HCT116 (cell line): ENCODE measurements around the gene FHIT. TPM values are rescaled to one million over a fixed set of nuclear protein-coding genes. Genes with fewer than 3 reads are reported as not detected.

Experiments used
- ATAC-seq: fragments of 200-7000 bp; cut with Tn5 transposase; 2 replicates; pipeline ENCODE4 v1.9.1; 2020; ENCODE audit warnings: mild to moderate bottlenecking, moderate library complexity
- BruUV-seq: library from RNA; stranded (reverse); fragments of 400-500 nt; replicated peaks from 2 replicates; lab custom pipeline; 2021; lab: Mats Ljungman, UMichigan
- CTCF ChIA-PET: fragments of 300-600 bp; sonication (Branson Sonifier 250); formaldehyde crosslinking; loops from one replicate; lab custom pipeline; 2021; ENCODE audit warnings: antibody characterized with exemption; lab: Charles Lee
- POLR2A ChIA-PET: fragments of 300-600, 350-600 bp; sonication (Branson Sonifier 250); formaldehyde crosslinking; loops from one replicate; lab custom pipeline; 2021; ENCODE audit warnings: antibody characterized with exemption; lab: Charles Lee
- RAD21 ChIA-PET, 2 experiments: fragments of 300-600 bp; sonication (Branson Sonifier 250); formaldehyde crosslinking; loops; one replicate each; lab custom pipeline; 2023; ENCODE audit warnings: low total read pairs in 2 of 2; ENCODE audit not compliant: uncharacterized antibody in 2 of 2, unreplicated experiment in 2 of 2, low non-redundant PET in 1 of 2; lab: Charles Lee
- DNase-seq: peaks from one replicate; pipeline ENCODE4 v3.0.0-alpha.2; 2010; ENCODE audit warnings: low read depth, low spot score
- H2AFZ ChIP-seq: fragments of 200-600 bp; shearing (Covaris generic), sonication (generic); 2 replicates; pipeline ENCODE4 v1.6.1; 2017; ENCODE audit warnings: low read depth, mixed run types, mixed read lengths, antibody characterized with exemption, low read length; ENCODE audit not compliant: poor library complexity, severe bottlenecking
- H3K27ac ChIP-seq: 2 replicates; pipeline ENCODE4 v1.5.1; 2012; ENCODE audit warnings: low read depth, low read length
- H3K27me3 ChIP-seq: fragments of 200-600 bp; sonication (generic); 2 replicates; pipeline ENCODE4 v1.6.1; 2016; ENCODE audit warnings: mixed run types, low read length, mixed read lengths; ENCODE audit not compliant: insufficient read depth
- H3K36me3 ChIP-seq, 2 experiments: fragments of 200-500 bp in 1 of 2; fragments of 200-600 bp in 1 of 2; sonication (Bioruptor generic) in 1 of 2; sonication (generic) in 1 of 2; 2 replicates each; pipeline versions ENCODE4 v1.5.1 to v1.6.1; 2014 to 2016; ENCODE audit warnings: low read length in 2 of 2, inconsistent platforms in 1 of 2, mixed read lengths in 1 of 2, mixed run types in 1 of 2; ENCODE audit not compliant: insufficient read depth in 2 of 2, control insufficient read depth in 1 of 2
- H3K4me1 ChIP-seq, 2 experiments: fragments of 200-600 bp in 1 of 2; sonication (generic) in 1 of 2; 2 replicates each; pipeline versions ENCODE4 v1.5.1 to v1.6.1; 2012 to 2017; ENCODE audit warnings: low read length in 2 of 2, inconsistent platforms in 1 of 2, mild to moderate bottlenecking in 1 of 2, mixed read lengths in 1 of 2, mixed run types in 1 of 2, moderate library complexity in 1 of 2; ENCODE audit not compliant: insufficient read depth in 2 of 2, control insufficient read depth in 1 of 2
- H3K4me2 ChIP-seq: fragments of 200-600 bp; sonication (generic); 2 replicates; pipeline ENCODE4 v1.6.1; 2017; ENCODE audit warnings: mixed run types, low read length, mixed read lengths
- H3K4me3 ChIP-seq, 2 experiments: fragments of 200-600 bp in 1 of 2; sonication (generic) in 1 of 2; replicated peaks in 1 of 2; 2 replicates each; pipeline ENCODE4 v1.5.1; 2011 to 2016; ENCODE audit warnings: low read length in 2 of 2, control low read depth in 1 of 2, low read depth in 1 of 2, mild to moderate bottlenecking in 1 of 2, mixed read lengths in 1 of 2, mixed run types in 1 of 2
- H3K79me2 ChIP-seq: fragments of 200-600 bp; sonication (generic); 2 replicates; pipeline ENCODE4 v1.6.1; 2017; ENCODE audit warnings: mild to moderate bottlenecking, mixed run types, low read length, moderate library complexity, mixed read lengths; ENCODE audit not compliant: insufficient read depth
- H3K9ac ChIP-seq: fragments of 200-600 bp; sonication (generic); 2 replicates; pipeline ENCODE4 v1.6.1; 2016; ENCODE audit warnings: low read length, mixed read lengths
- H3K9me2 ChIP-seq: fragments of 200-600 bp; sonication (generic), shearing (Covaris generic); 2 replicates; pipeline ENCODE4 v1.6.1; 2017; ENCODE audit warnings: mixed run types, mild to moderate bottlenecking, moderate library complexity; ENCODE audit not compliant: insufficient read depth
- H3K9me3 ChIP-seq, 2 experiments: fragments of 200-500 bp in 1 of 2; fragments of 200-600 bp in 1 of 2; sonication (Bioruptor generic) in 1 of 2; sonication (generic) in 1 of 2; 2 replicates each; pipeline ENCODE4 v1.6.1; 2014 to 2017; ENCODE audit warnings: low read length in 2 of 2, mixed read lengths in 2 of 2, inconsistent platforms in 1 of 2, low read depth in 1 of 2, mild to moderate bottlenecking in 1 of 2, mixed run types in 1 of 2, moderate library complexity in 1 of 2; ENCODE audit not compliant: control insufficient read depth in 1 of 2, insufficient read depth in 1 of 2
- H4K20me1 ChIP-seq: fragments of 200-600 bp; sonication (generic), shearing (Covaris generic); 2 replicates; pipeline ENCODE4 v1.6.1; 2017; ENCODE audit warnings: mixed run types, mild to moderate bottlenecking, moderate library complexity; ENCODE audit not compliant: insufficient read depth
- CBX3 ChIP-seq: IDR thresholded peaks from 2 replicates; pipeline ENCODE4 v1.6.1; 2012; ENCODE audit warnings: low read depth
- CEBPB ChIP-seq: IDR thresholded peaks from 2 replicates; pipeline ENCODE4 v1.6.1; 2012; ENCODE audit warnings: low read depth
- CTCF ChIP-seq, 3 experiments: fragments of 200-600 bp in 1 of 3; sonication (generic) in 1 of 3; IDR thresholded peaks in 2 of 3; conservative IDR thresholded peaks in 1 of 3; 2 replicates each; pipeline ENCODE4 v1.5.1; 2012 to 2017; ENCODE audit warnings: low read depth in 2 of 3, low read length in 2 of 3, antibody characterized with exemption in 1 of 3, borderline replicate concordance in 1 of 3, control low read depth in 1 of 3, mild to moderate bottlenecking in 1 of 3, mixed read lengths in 1 of 3, mixed run types in 1 of 3, moderate library complexity in 1 of 3; ENCODE audit not compliant: insufficient read depth in 1 of 3
- EGR1 ChIP-seq: IDR thresholded peaks from 2 replicates; pipeline ENCODE4 v1.6.1; 2012; ENCODE audit warnings: low read depth
- ELF1 ChIP-seq: IDR thresholded peaks from 2 replicates; pipeline ENCODE4 v1.6.1; 2012; ENCODE audit warnings: low read depth, borderline replicate concordance
- EZH2 ChIP-seq: fragments of 200-600 bp; sonication (generic); IDR thresholded peaks from 2 replicates; pipeline ENCODE4 v1.6.1; 2017; ENCODE audit warnings: antibody characterized with exemption, mixed run types
- EZH2phosphoT487 ChIP-seq: fragments of 200-600 bp; IDR thresholded peaks from 2 replicates; pipeline ENCODE4 v1.6.1; 2018; ENCODE audit warnings: antibody characterized with exemption, borderline replicate concordance
- FOSL1 ChIP-seq: IDR thresholded peaks from 2 replicates; pipeline ENCODE4 v1.6.1; 2012; ENCODE audit warnings: low read depth
- JUND ChIP-seq: IDR thresholded peaks from 2 replicates; pipeline ENCODE4 v1.6.1; 2012
- POLR2AphosphoS5 ChIP-seq: IDR thresholded peaks from 2 replicates; pipeline ENCODE4 v1.6.1; 2011; ENCODE audit warnings: mild to moderate bottlenecking, low read depth, low read length, moderate library complexity
- SIN3A ChIP-seq: IDR thresholded peaks from 2 replicates; pipeline ENCODE4 v1.6.1; 2012; ENCODE audit warnings: low read depth
- SP1 ChIP-seq: IDR thresholded peaks from 2 replicates; pipeline ENCODE4 v1.6.1; 2012; ENCODE audit warnings: low read depth
- SRF ChIP-seq: IDR thresholded peaks from 2 replicates; pipeline ENCODE4 v1.6.1; 2012; ENCODE audit warnings: low read depth
- TCF7L2 ChIP-seq: IDR thresholded peaks from 2 replicates; pipeline ENCODE4 v1.7.0; 2011; ENCODE audit warnings: borderline replicate concordance, inconsistent platforms; ENCODE audit not compliant: insufficient read depth, insufficient read length; ENCODE audit errors: extremely low read depth
- ZFX ChIP-seq: fragments of 450-650 bp; IDR thresholded peaks from 2 replicates; pipeline ENCODE4 v1.6.1; 2017
- intact Hi-C: fragments of 100-400 bp; cut with micrococcal nuclease; formaldehyde crosslinking; loops from 2 replicates; pipeline ENCODE4 v1.10.0; 2022
- total RNA-seq: library from RNA; stranded (reverse); gene quantifications from one replicate; pipeline ENCODE4 v1.2.1, GENCODE V29; 2021; ENCODE audit not compliant: unreplicated experiment

Gene FHIT
- total RNA-seq, 1 experiment from 2014 or later = 20.1 TPM

- CTCF ChIA-PET = no interaction called here
- intact Hi-C loops = no loop called here
Measured at GRCh38 chr3:60303160-60303559, 948.1 kb downstream of the FHIT start.

GRCh38 chr3:60301142-60301541, 950.1 kb downstream of the FHIT start:
- no peaks in the 10 kb centered on the region for H3K36me3 ChIP-seq
- ChIA-PET RAD21 (no interaction called here), CTCF (no interaction called here), POLR2A (no interaction called here)
- no peaks in the 10 kb centered on the region for H3K27me3 ChIP-seq
- no peaks in the 10 kb centered on the region for H3K79me2 ChIP-seq
- no peak overlapping the region for H2AFZ ChIP-seq
- DNase-seq (no peak), ATAC-seq (no peak)
- intact Hi-C loops = no loop called here
- no peak overlapping the region for H3K4me3 ChIP-seq
- H4K20me1 ChIP-seq = no peaks in the 10 kb centered on the region
- no peaks in the 10 kb centered on the region for H3K9me3 ChIP-seq
- no peak overlapping the region for H3K9ac ChIP-seq
- H3K4me1 ChIP-seq = no peaks in the 10 kb centered on the region
- BruUV-seq = no TSS peak
- no peak overlapping the region for H3K4me2 ChIP-seq
- no peak overlapping the region for H3K27ac ChIP-seq
- H3K9me2 ChIP-seq = no peaks in the 10 kb centered on the region
- no peak for TF ChIP-seq JUND
- TF ChIP-seq EGR1 = no peak
- no peak for TF ChIP-seq EZH2phosphoT487
- TF ChIP-seq CEBPB = no peak
- TF ChIP-seq CTCF (IDR thresholded peaks at IDR 0.05 in 2 of 3, conservative IDR thresholded peaks at IDR 0.05 in 1 of 3; ENCODE audit: borderline replicate concordance in 1 of 3, insufficient read depth in 1 of 3, low read depth in 2 of 3, low read length in 2 of 3) = no peak
- TF ChIP-seq EZH2 = no peak
- TF ChIP-seq CBX3 = no peak
- no peak for TF ChIP-seq SP1
- TF ChIP-seq TCF7L2 = no peak
- no peak for TF ChIP-seq SRF
- TF ChIP-seq POLR2AphosphoS5 = no peak
- no peak for TF ChIP-seq SIN3A
- TF ChIP-seq FOSL1 = no peak
- TF ChIP-seq ZFX = no peak

More at GRCh38 chr3:60303160-60303559, 948.1 kb downstream of the FHIT start:
- no peak overlapping the region for H3K4me3 ChIP-seq
- ATAC-seq (no peak), DNase-seq (no peak)
- no peaks in the 10 kb centered on the region for H3K9me2 ChIP-seq
- H3K4me2 ChIP-seq = no peak overlapping the region
- no peaks in the 10 kb centered on the region for H3K36me3 ChIP-seq
- no peaks in the 10 kb centered on the region for H3K27me3 ChIP-seq
- H3K79me2 ChIP-seq = no peaks in the 10 kb centered on the region
- no peaks in the 10 kb centered on the region for H3K9me3 ChIP-seq
- no peaks in the 10 kb centered on the region for H3K4me1 ChIP-seq
- BruUV-seq = no TSS peak
- H2AFZ ChIP-seq = no peak overlapping the region
- TF ChIP-seq JUND = no peak
- no peak for TF ChIP-seq EGR1
- TF ChIP-seq CTCF (IDR thresholded peaks at IDR 0.05 in 2 of 3, conservative IDR thresholded peaks at IDR 0.05 in 1 of 3; ENCODE audit: borderline replicate concordance in 1 of 3, insufficient read depth in 1 of 3, low read depth in 2 of 3, low read length in 2 of 3) = no peak
- TF ChIP-seq SIN3A = no peak
- no peak for TF ChIP-seq ELF1
- TF ChIP-seq EZH2 = no peak
- H3K27ac ChIP-seq = no peak overlapping the region
- H4K20me1 ChIP-seq = no peaks in the 10 kb centered on the region
- H3K9ac ChIP-seq = no peak overlapping the region
- RAD21 ChIA-PET = no interaction called here
- POLR2A ChIA-PET = no interaction called here
